ENCODE measurements around the gene NCOA7. TPM values are rescaled to one million over a fixed set of nuclear protein-coding genes. Genes with fewer than 3 reads are reported as not detected.

Gene NCOA7
- total and polyA plus RNA-seq, 2 of the 8 experiments (the other 6 are each of a cell fraction or from before 2014, with no cell fraction given), result 2.6 to 10.7 TPM

GRCh38 chr6:125835221-125835744 lies 44.5 kb downstream of the NCOA7 start (continued):
- TF ChIP-seq CTBP2 (IDR thresholded peaks at IDR 0.05; ENCODE audit: borderline replicate concordance, insufficient read depth, insufficient read length, low read length) (no peak), KDM4A (IDR thresholded peaks at IDR 0.05; ENCODE audit: low read depth, low read length, severe bottlenecking) (no peak), ASH2L (IDR thresholded peaks at IDR 0.05; ENCODE audit: low read length) (no peak), HDAC6 (IDR thresholded peaks at IDR 0.05; ENCODE audit: low read depth, low read length) (no peak), EGR1 (IDR thresholded peaks at IDR 0.05; ENCODE audit: borderline replicate concordance, low read depth, low read length) (no peak), BCL11A (IDR thresholded peaks at IDR 0.05; ENCODE audit: low read depth in 2 of 2, low read length in 2 of 2) (no peak), TBP (IDR thresholded peaks at IDR 0.05; ENCODE audit: low read depth, low read length) (no peak)
- TF ChIP-seq, protein P1, sequence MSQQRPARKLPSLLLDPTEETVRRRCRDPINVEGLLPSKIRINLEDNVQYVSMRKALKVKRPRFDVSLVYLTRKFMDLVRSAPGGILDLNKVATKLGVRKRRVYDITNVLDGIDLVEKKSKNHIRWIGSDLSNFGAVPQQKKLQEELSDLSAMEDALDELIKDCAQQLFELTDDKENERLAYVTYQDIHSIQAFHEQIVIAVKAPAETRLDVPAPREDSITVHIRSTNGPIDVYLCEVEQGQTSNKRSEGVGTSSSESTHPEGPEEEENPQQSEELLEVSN (IDR thresholded peaks at IDR 0.05), result no peak
